ENCODE results near the gene TMEM200A.

The TMEM200A gene

DNA sequence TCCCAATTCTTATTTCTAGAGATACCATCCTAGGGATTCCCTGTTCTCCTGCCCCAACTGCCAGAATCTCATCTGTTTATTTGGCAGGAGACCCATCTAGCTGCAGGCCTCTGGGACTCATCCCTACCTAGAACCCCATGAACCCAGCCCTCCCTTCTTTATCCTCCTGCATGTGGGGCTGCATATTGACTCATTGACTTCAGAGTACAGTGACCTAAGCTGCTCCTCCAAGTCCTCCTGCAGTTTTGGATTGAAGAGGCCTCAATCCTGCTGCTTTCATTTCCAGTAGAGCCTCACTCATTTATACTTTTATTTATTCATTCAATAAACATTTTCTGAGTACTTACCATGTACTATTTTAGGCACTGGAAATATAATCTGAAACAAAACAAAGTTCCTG is 11.6 kb downstream of the TMEM200A start:
- no peak for DNase-seq (ENCODE audit: low read depth in 2 of 3, low spot score in 2 of 3)

DNA sequence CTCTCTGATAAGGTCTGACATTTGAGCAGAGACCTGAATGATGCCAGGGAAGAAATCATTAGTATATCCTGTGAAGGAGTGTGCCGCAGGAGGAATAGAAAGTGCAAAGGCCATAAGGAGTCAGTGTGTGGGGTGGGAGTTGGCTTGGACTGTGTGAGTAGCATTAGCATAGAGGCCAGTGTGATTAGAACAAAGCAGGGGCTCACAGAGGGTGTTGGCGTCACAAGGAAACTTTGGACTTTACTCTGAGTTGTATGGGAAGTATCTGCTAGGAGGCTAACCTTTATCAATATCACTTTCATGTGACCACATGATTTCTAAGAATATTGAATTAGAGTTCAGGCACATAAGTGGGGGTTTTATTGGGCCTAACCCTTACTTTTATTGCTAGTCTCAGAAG is 12.1 kb downstream of the TMEM200A start:
- DNase-seq (ENCODE audit: low read depth in 2 of 3, low spot score in 2 of 3) = no peak

DNA sequence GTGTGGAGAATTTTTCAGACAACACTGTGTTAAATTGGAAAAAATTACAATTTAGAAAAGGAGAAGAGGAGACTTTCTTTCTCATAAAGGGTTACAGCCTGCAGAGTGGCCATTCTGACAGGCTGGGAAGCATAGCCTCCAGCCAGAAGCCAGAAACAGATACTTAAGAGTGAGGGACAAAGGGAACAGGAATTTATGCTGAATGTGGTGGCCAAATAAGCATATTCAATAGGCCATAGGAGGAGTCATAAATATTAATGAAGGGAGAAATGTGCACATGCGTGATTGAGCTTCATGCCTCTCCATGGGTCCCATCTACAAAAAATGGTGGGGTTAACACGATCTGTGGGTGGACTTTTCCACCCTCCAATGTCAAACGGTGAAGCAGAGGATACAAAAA is 13.4 kb downstream of the TMEM200A start:
- DNase-seq (ENCODE audit: low read depth in 2 of 3, low spot score in 2 of 3) = no peak

DNA sequence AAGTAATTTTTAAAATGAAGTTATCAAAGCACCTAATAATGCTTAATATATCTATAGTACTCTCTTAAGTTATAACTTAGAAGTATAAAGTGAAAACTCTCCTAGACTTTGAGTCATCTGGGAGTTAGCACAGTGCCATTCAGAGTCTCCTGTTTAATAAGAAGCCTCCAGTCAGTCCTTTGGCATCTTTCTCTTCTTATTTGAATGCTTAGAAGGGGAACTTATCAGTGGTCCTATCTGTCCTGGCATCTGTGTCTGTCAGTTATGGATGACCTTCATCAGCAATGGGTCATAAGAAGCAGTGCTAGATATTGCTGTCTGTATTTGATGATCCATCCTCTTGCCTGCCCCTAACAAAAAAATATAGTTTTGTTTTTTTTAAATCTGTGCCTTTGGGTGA is 15.2 kb downstream of the TMEM200A start:
- no peak for DNase-seq (ENCODE audit: low read depth in 2 of 3, low spot score in 2 of 3)

DNA sequence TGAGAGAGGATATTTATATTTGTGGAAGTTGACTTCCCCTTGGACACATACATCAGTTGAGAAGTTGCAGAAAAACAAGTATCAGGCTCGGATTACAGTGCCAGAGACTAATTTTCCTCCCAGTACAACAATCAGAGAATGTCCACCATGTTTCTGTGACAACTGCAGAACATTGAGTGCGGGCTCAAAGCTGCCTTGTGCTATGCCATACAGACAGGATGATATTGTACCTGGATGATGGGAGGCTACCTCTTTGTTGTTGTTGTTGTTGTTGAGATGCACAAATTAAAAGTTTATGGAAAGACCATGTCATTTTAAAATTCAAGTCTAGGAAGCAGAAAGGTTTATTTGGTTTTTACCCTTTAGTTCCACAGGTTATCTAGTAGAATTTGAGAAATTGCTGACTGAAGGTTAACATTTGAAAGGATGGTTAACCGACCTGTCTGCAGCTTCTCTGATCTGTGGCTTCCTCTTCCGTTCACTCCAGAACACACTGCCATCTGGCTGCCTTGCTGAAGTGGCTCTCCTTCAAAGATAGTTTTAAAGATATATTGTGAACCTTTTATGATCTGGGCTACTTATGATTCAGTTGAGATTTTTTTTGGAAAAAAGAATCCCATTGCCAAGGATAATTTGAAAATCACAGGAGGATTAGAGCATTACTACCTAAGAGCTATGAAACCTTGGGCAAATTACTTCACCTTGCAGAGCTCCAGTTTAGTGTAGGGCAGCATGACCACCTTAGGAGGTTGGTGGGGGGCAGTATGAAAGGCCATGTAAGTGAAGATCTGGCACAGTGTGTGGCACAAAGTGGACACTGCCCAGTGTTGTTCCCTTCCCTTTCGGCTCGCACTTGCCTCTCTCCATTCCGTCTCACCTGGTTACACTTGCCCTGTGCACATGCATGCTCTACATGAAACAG is 15.9 kb downstream of the TMEM200A start:
- no peak for DNase-seq (ENCODE audit: low read depth in 2 of 3, low spot score in 2 of 3)

DNA sequence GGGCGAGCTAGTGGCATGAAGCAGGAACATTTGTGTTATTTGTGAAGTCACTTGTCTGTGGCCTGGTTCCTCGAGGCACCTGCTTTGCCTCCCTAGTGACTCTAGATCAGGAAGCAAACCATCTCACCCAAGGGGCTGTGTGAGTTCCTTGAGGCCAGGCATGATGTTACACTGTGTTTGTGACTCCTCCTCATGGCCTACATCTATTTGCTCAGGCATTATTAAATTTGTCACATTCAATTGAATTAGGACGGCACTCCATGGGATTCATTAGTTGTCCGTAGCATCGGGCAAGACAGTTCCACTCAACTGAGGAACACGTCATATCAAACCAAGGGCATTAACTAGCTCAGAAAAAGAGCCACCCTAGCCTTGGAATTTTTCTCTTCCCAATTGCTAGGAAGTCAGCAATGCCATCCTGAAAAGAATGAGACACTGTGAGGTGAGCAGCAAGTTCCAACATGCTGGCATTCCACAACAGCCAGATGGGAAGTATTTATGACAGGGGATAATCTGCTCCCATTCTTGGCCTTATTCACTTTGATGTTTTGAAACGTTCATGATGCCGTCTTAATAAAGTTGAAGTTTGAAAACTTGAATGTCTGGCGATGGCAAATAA is 17.2 kb downstream of the TMEM200A start:
- no peak for DNase-seq (ENCODE audit: low read depth in 2 of 3, low spot score in 2 of 3)

DNA sequence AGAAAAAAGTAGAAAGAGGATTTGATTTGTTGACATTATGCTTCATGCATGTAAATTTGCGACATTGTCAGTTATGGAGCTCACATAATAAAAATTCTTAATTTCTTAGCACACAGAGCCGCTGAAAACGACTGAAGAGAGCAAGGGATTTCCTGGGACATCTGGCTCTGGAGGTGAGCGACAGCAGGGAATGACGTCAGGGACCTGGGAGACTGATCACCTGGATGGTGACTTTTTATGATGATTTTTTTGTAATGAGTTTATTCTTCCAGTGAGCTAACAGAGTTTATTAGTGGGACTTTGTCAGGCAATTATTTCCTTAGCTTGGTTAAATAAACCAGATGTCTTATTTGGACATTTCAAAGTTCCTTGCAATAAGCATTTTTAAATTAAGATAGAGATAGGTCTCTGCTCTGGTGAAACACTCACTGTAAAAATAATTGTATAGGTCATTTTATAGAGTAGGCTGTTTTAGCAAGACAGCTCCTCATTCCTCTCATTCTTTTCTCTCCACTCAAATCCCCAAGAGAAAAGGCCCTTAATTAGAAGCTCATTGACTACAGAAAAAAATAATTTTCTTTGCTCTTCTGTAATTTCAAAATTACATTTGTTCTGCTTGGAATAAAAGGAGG is 19.4 kb downstream of the TMEM200A start:
- no peak for DNase-seq (ENCODE audit: low read depth in 2 of 3, low spot score in 2 of 3)

DNA sequence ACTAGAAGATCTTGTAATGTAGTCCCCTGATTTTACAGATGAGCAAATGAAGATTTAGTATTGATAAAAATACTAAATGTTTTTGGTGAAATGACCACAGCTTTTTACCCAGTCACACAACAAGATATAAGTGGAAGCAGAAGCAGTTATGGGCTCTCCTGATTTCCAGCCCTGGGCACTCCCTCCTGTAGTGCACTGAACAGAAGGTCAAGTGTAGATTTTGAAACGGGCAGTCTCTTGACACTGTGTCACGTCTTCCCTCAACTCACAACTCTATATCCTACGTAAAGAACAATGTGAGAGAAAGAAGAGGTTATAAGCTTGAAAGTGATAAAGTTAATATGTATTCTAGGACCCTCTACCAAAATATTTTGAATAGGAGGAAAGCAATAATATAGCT is 23.3 kb downstream of the TMEM200A start:
- DNase-seq (ENCODE audit: low read depth in 2 of 3, low spot score in 2 of 3) = no peak

DNA sequence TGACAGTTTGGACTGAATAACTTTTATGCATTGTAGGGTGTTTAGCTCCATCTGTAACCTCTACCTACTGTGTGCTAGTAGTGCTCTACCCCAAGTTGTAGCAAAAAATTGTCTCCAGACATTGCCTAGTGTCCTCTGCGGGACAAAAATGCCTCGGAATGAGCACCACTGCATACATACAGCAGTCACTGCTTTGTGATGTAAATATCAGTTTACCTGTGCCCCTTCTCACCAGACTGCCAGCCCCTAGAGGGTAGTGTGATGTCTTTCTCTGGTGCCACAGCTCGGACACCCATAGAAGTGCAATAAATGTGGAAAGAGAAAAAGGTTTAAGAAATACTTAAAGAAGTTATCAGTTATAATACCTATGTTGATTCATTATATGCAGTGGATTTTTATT is 25.1 kb downstream of the TMEM200A start:
- no peak for DNase-seq (ENCODE audit: low read depth in 2 of 3, low spot score in 2 of 3)

DNA sequence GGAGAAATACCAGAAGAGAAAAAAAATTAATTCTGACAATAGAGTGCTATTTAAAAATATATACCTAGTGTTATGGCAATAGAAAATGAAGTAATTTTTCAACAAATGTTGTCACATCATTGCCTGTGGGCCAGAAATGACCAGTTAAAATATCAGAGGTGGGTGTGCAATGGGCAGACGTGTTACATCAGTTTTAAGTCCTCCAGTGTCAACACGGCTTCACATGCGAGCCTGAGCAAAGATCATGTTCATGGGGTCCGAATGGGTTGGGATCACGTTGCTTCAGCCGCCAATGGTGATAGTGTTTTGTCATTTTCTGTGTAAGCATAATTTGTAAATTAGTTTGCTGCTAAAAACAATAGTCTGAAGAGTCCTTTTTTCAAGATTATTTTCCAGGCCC is 27.5 kb downstream of the TMEM200A start:
- DNase-seq (ENCODE audit: low read depth in 2 of 3, low spot score in 2 of 3) = no peak

DNA sequence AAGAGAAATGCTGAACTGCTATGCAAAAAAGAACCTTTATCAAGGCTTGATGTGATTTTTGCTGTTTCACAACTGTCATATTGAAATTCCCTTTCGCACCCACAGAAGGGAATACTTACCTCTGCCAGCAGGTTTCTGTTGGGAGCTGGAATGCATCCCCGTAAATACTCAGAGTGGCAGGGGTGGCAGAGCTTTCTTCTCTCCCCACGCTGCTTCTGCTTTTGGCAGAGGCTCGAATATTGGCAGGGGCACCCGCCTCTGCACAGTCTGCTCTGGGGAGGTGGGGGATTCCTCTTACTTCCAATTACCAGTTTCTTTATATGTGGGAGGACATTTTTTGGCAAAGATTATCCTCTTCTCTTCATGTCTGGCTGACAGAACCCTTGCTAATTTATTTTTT is 28.4 kb downstream of the TMEM200A start:
- no peak for DNase-seq (ENCODE audit: low read depth in 2 of 3, low spot score in 2 of 3)

DNA sequence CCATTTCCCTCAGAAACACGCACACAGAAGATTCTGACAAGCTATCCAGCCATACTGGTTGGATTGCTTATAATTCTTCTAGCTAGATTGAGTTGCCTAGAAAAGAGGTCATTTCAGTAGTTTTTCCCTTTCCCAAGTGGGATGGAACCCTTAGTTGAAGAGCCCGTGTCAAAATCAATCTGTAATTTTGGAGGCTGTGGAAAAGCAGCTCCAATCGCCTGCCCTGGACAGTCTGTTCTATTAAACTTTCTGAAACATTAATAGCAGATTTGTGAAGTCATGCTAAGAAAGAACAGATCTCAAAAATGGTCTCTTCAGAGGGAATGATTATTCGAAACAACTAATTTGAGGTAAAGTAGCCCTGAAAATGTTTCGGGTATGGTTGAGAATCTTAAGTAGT is 29.3 kb downstream of the TMEM200A start:
- DNase-seq (ENCODE audit: low read depth in 2 of 3, low spot score in 2 of 3) = no peak

DNA sequence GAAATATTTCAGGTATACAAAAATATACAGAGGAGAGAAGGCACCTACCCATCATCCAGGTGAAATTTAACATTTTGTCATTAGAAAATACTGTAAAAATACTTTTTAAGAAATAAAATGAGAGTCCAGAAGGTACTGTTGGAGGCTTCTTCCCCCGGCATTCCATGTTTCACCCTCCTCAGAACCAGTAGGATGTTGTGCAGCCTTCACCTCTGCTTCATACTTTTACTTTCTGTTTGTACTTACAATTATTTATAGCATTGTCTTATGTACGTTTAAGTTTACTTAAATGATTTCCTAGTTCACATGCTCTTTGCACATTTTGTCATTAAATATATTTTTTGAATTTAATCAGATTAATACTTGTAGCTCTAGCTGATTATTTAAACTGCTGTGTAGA is 30.9 kb downstream of the TMEM200A start:
- DNase-seq (ENCODE audit: low read depth in 2 of 3, low spot score in 2 of 3) = no peak

DNA sequence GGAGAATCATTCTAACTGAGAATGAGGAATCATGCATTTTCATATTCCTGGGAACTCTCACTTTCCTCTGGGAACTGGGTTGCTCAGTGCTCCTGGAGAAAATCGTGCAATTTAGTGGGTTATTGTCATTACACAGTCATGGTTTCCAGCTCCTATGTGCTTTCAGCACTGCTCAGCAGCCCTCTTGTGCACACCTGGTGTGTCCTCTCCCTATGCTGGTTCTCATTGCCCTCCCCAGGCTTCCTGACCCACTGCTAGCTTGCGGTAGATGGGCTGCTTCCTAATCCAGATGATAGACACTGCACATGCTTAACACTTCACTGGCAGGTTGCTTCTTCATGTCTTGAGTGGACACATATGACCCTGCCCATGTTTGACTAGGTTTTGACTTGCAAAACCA is 39.7 kb downstream of the TMEM200A start:
- no peak for DNase-seq (ENCODE audit: low read depth in 2 of 3, low spot score in 2 of 3)

DNA sequence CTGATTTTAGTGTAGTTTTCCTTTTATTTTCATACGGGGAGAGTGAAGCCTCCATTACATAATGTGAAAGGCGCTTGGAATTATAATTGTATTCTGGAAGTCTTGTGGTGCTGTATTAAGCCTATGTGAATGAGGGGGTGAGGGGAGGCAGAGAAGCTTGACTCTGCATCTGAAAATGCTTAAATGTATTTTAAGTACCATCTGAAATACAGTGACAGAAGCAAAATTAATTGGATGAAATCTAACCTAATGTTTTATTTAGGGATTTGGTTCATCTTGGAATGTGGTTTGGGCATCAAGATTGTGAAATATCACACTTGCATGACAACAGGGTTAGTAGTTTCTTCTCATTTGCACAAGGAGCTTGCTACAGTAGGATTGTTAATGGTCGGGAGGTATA is 41.2 kb downstream of the TMEM200A start:
- no peak for DNase-seq (ENCODE audit: low read depth in 2 of 3, low spot score in 2 of 3)

DNA sequence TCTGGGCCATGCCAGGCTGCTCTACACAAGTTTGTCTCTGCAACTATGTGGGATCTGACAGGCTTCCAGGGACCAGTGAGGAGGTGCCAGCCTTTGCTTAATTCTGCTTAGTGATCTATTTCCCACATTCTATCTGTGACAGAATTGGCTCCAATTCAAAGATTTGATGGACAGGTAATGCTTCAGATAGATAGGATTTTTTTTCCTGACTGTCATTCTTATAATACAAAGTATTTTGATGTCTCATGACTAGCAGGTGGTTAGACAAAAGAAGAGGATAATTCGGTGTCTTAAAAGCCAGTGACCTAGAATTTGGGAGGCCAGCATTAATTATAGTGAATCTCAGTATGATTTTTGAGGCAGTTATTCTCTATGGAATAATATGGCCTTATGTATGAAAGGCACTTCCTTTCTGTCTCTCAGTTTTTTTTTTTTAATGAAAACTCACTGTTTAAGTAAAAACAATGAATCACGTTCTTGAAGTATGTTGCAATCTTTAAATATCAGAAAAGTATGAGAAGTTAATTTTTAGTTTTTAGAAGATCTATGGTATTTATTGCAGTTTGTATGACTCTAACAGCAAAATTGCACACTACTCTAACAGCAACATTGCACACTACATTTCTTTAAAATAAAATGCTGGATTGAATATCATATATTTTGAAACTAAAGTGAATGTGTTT is 43.7 kb downstream of the TMEM200A start:
- no peak for DNase-seq (ENCODE audit: low read depth in 2 of 3, low spot score in 2 of 3)

DNA sequence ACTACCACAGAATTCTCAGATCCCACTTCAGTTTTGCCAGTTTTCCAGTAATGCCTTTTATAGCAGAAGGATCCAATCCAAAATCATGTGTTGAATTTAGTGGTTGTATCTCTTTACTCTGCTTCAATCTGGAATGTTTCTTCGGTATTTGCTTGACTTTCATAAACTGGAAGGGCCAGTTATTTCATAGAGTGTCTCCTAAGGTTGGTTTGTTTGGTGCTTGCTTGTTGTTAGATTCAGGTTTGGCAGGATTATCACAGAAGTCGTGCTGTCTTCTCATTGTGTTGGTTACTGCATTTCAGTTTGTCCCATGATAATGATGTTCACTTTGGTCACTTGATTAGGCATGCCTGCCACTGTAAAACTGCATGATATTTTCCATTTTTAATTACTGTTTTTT is 45.7 kb downstream of the TMEM200A start:
- no peak for DNase-seq (ENCODE audit: low read depth in 2 of 3, low spot score in 2 of 3)

DNA sequence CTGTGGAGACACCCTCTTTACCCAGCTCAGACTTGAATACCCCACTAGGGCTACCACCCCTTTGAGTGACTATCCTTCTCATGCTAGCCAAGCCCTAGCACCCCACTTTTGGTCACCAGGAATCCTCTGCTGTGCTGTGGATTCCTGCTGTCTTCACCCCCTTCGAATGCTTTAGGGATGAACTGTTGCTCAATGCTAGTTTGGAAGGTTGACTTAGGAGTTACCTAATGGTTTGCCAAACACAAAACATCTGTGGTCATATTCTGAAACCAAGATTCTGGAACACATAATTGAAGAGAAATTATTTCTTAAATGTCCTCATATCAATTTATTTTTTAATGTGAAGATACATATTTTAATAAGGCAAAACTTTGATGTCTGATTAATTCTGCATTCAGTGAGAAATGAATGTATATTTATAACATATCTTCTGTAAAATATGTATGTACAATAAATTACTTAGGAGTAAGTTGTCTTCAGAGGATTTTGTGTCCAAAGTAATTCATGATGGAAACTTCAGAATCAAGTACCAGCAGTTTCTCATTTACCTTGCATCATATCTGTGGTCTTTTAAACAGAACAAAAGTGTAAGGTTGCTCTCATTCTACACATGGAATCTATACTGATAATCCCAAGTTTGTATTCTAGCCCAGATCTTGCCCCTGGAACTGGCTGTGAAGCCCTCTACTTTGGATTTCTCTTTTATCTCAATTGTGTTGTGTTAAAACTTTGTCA is 46.9 kb downstream of the TMEM200A start:
- DNase-seq (ENCODE audit: low read depth in 2 of 3, low spot score in 2 of 3) = no peak

DNA sequence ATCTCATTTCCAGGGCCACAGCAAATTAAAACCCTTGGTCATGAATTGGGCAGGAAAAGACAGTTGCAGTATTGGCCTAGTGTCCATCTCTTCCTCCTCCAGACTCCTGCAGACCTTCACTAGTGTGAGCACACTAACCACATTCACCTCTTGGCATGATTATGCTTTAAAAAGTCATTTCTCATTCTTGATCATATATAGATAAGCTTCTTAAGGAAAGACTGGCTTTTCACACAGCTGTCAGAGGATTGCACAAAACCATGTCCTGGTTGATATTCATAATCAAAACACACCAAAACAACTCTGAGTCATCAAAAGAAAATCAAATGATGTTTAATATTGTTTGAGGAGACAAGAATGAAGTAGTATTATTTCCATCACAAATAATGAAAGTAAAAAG is 52.1 kb downstream of the TMEM200A start:
- no peak for DNase-seq (ENCODE audit: low read depth in 2 of 3, low spot score in 2 of 3)

DNA sequence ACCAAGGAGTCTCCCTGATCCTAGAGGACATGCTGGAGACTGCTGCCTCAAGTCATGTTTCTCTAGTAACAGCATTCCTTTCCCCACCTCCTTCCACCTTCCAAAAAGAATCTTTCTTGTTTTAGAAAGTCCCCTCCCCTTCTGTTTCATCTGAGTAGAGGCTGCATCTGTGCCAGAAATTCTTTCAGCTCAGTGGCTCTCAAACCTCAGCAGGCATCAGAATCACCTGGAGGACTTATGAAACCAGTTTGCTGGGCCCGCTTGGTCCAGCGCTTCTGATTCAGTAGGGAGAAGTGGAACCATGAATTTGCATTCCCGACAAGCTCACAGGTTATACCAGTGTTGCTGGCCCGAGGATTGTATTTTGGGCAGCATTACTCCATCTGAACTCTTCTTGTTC is 55.1 kb downstream of the TMEM200A start:
- DNase-seq (ENCODE audit: low read depth in 2 of 3, low spot score in 2 of 3) = no peak

DNA sequence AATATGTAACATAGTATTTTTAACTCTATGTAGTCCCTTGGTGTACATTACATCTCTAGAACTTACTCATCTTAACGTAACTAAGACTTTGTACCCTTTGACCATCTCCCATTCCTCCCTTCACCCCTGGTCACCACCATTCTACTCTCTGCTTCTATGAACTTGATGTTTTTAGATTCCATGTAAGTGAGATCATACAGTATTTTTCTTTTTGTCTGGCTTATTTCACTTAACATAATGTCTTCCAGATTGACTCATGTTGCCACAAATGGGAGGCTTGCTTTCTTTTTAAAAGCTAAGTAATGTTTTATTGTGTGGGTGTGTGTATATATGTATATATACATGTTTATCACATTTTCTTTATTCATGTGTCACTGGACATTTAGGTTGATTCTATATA is 55.8 kb downstream of the TMEM200A start:
- DNase-seq (ENCODE audit: low read depth in 2 of 3, low spot score in 2 of 3) = no peak
